Right ventricle myocardium superior (tissue), 1 donor: ENCODE results near the gene WWOX. TPM values are rescaled to one million over a fixed set of nuclear protein-coding genes. Genes with fewer than 3 reads are reported as not detected.

Source experiments
- ATAC-seq: fragments of 200-7000 bp; cut with Tn5 transposase; one replicate; pipeline ENCODE4 v1.9.1; 2020; ENCODE audit warnings: mild to moderate bottlenecking; ENCODE audit not compliant: poor library complexity
- DNase-seq: peaks from one replicate; pipeline ENCODE4 v3.0.0-alpha.2; 2020
- intact Hi-C: fragments of 100-400 bp; cut with DNase I; formaldehyde crosslinking; loops from one replicate; pipeline ENCODE4 v1.11.2; 2022
- total RNA-seq: library from RNA; stranded (reverse); fragmentation: NEBNext Ultra II Directional; extraction: Animal tissue kit (Norgen Biotek cat#: 25700); gene quantifications from one replicate; pipeline ENCODE4 v1.2.1, GENCODE V29; 2021
- donor health status: DM: no; HTN: yes; CAD: no; lungs with severe emphysema.

The WWOX gene
- total RNA-seq, 1 donor from 2014 or later = 11.5 TPM

- intact Hi-C loops = no loop called here
Observed at GRCh38 chr16:79099716-79100115, 1000.3 kb downstream of the WWOX start.

DNA sequence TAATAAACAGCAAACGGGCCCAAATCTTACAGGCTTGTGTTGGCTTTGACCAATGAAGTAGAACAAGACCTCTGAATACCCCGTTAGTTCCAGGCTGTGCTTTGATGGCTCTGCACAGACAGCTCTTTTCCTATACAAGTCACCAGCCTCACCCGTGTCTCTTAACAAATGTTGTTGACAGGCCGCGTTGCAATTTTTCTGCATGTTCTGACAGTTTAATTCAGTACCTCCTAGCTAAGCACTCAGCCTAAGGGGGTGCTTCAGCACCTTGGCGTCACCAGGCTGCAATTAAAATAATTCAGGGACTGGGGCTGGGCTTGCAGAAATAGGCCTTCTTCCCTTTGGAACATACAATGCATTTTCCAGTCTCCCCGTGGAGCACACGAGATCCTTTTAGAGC is 1001.0 kb downstream of the WWOX start:
- ATAC-seq (no peak), DNase-seq (no peak)
- intact Hi-C loops = no loop called here

More at GRCh38 chr16:79099716-79100115, 1000.3 kb downstream of the WWOX start:
- DNase-seq (no peak), ATAC-seq (no peak)

GRCh38 chr16:79101491-79101890 is 1002.0 kb downstream of the WWOX start:
- intact Hi-C loops = no loop called here
- DNase-seq = no peak
- ATAC-seq = no peak

DNA sequence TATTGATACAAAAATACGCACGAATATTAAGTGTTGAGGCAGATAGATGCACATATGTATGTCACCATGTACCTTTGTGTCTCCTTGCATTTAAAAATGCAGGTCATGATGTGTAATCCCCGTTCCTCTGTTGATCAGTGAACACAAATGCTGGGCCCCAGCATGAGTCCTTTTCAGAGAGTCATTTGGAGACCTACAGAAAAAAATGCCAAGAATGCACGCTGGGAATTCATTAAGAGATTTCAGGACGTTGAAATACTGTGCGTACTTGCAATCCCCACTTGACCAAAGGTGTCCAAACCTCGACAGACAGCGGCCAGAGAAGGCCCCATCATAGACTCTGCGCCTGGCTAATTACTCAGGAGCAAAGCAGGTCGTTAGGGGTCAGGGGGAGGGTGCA is 1005.1 kb downstream of the WWOX start:
- ATAC-seq = no peak
- intact Hi-C loops = no loop called here
- no peak for DNase-seq

- no peak for ATAC-seq
- intact Hi-C loops = no loop called here
- DNase-seq = no peak
Observed at GRCh38 chr16:79107301-79107700, 1007.8 kb downstream of the WWOX start.

DNA sequence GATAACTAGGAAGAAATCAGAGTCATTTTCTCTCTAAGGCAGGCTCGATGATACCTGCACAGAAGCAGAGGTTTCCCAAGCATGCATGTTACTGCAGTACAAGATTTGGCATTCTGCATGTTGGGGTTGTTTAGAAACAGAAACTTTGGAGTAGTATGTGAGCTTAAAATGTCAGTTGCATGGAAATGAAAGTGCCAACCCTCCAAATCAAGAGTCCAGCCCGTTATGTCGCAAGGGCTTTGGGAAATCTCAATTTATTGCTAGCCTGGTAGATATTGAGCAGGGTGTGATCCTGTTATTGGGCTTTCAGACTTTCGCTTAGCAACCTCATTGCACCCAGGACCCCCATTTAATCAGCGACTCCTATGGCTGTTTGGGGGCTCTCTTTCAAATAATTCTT is 1010.3 kb downstream of the WWOX start:
- intact Hi-C loops = no loop called here
- ATAC-seq (no peak), DNase-seq (no peak)

GRCh38 chr16:79110242-79110641 is 1010.8 kb downstream of the WWOX start:
- DNase-seq (no peak), ATAC-seq (no peak)
- intact Hi-C loops = no loop called here

DNA sequence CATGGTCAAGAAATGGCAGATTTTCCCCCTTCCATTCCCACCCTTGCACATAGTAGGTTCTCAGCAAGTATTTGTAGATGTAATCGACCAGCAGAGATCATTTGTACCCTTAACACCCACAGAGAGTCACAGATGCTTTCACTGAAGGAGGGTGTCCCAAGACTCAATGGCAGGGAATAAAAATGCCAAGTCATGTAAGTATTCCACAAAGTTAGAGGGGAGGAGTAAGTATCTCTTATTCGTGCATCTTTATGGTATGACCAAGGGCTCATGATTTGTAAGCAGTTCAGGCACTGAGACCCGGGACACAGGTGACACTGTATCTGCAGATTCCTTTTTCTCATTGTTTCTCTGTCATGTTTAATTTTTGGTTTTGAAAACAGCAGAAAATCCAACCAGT is 1011.5 kb downstream of the WWOX start:
- DNase-seq = no peak
- ATAC-seq = no peak
- intact Hi-C loops = no loop called here

GRCh38 chr16:79112462-79112861 is 1013.0 kb downstream of the WWOX start:
- ATAC-seq (no peak), DNase-seq (no peak)
- intact Hi-C loops = no loop called here

GRCh38 chr16:79113826-79114225 is 1014.4 kb downstream of the WWOX start:
- intact Hi-C loops = no loop called here
- no peak for ATAC-seq
- no peak for DNase-seq

- intact Hi-C loops = no loop called here
- no peak for ATAC-seq
- DNase-seq = no peak
Observed at GRCh38 chr16:79114759-79115158, 1015.3 kb downstream of the WWOX start.

DNA sequence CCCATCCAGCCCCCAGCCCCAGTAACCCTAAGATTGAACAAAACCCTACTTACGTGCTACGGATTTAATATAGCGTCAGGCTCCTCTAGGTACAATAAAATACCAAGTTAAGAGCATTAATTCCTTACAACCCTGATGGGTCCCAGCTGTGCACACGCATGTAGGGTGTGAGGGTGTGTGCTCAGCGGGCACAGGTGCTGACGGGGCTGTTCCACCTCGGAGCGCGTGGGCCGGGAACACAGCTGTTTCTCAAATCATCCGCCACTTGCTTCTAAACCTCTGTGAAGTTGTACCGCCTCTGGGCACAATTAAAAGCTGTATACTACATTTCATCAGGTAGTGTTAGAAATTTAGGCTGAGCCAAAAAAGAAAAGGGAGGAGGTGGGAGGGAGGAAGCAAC is 1022.5 kb downstream of the WWOX start:
- ATAC-seq = no peak
- intact Hi-C loops = no loop called here

DNA sequence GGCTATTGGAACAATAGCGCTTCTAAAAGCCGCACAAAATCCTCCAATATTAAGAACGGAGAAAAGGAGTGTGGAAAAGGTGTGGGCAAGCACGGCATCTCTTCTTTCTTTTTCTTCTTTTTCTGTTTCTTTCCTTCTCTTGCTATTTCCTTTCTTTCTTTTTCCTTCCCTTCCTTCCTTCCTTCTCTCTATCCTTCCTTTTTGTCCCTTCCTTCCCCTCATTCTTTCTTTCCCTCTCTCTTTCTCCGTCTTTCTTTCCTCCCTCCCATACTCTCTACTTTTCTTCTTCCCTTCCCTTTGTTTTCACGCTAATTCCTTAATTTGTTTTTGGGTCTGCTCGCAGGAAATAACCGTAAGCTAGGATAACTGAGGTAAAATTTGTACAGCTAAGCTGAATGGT is 1022.9 kb downstream of the WWOX start:
- ATAC-seq (no peak), DNase-seq (no peak)
- intact Hi-C loops = no loop called here

More for the DNA sequence above, 1022.5 kb downstream of the WWOX start:
- DNase-seq = no peak

DNA sequence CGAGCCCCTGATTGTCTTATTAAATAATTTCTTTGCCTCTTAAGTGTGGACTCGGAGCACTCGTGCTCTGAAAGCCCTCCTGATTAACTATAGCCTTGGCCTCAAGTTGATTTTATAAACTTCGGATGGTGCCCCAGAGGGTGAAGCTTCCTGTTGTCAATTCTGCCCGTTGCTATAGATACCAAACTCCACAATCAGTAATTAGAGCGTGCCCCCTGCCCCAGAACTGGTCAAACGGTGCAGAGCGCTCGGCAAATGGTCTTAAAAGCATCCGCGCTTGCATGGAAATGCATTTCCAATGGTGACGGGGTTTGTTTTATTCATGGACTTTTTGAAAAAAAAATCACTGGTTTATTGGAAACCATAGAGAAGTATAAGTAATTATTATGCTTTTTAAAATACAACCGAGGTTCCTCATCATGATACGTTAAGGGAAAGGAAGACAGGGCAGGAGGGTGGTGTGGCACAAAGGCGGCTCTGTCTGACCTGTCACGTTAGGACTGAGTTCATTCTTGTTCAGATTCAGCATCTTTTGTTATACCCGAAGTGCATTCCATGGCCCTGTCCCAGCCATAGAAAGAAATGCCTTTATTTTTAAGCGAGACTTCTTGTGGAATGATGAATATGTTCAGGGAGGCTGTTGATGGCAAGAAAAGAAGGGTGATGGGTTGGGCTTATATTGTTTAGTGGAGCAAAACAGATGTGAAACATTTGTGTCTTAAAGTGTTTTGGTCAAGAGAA is 1024.7 kb downstream of the WWOX start:
- ATAC-seq (no peak), DNase-seq (no peak)
- intact Hi-C loops = no loop called here

DNA sequence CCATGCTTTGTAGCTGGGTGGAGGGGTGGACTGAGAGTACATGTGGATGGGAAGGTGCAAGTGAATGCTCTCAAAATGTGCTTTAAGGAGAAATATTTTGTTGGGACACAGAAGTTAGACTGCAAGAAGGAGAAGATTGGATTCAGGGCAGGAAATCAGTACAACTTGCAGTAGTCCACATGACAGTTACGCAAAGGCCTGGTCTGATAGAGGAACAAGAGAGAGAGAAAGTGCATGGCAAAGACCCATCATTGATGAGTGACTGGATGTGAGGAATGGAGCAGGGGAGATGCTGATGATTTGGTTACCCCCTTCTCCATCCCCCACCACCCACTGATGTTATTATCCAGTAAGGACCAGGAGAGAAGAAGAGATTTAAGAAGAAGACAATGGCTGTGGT is 1028.3 kb downstream of the WWOX start:
- intact Hi-C loops = no loop called here
- DNase-seq = no peak
- no peak for ATAC-seq

GRCh38 chr16:79128706-79129105 is 1029.3 kb downstream of the WWOX start:
- DNase-seq (no peak), ATAC-seq (no peak)
- intact Hi-C loops = no loop called here

- ATAC-seq = no peak
- no peak for DNase-seq
- intact Hi-C loops = no loop called here
Observed at GRCh38 chr16:79130616-79131015, 1031.2 kb downstream of the WWOX start.

- ATAC-seq (no peak), DNase-seq (no peak)
- intact Hi-C loops = no loop called here
Observed at GRCh38 chr16:79131321-79132075, 1032.0 kb downstream of the WWOX start.

DNA sequence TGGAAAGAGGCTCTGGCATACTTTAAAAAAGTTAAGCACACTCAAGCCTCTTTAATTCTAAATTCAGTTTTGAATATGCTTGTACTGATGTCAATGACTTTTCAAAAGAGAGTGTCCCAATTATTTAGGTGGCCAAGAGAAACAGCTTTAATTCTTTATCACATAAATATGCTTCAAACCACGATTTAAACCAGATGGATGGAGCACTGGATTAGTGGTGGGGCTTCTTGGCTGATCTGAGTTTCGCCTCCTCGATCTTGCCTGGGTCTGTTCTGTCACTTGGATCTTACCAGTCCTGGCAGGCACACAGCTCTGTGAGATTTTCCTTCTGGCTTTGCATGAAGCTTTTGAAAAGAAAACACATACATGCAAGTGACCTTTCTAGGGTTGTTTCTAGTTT is 1033.2 kb downstream of the WWOX start:
- DNase-seq (peak; percentile 50), ATAC-seq (peak; percentile 80)
- intact Hi-C loops = no loop called here

GRCh38 chr16:79134300-79134699 is 1034.8 kb downstream of the WWOX start:
- intact Hi-C loops = no loop called here

More at GRCh38 chr16:79134300-79134699, 1034.8 kb downstream of the WWOX start:
- no peak for ATAC-seq
- DNase-seq = no peak
